HepG2 (cell line): ENCODE results near the gene ERBB4. TPM values are rescaled to one million over a fixed set of nuclear protein-coding genes. Genes with fewer than 3 reads are reported as not detected.

Experiments
- ATAC-seq: fragments of 200-7000 bp; cut with Tn5 transposase; 3 replicates; pipeline ENCODE4 v1.9.1; 2020; ENCODE audit warnings: mild to moderate bottlenecking, moderate library complexity
- BruUV-seq: library from RNA; stranded (reverse); fragments of 400-500 nt; replicated peaks from 2 replicates; lab custom pipeline; 2021; lab: Mats Ljungman, UMichigan
- CTCF ChIA-PET: fragments of 300-600 bp; formaldehyde crosslinking; extraction: SDS; loops from one replicate; lab custom pipeline; 2021; ENCODE audit warnings: low total read pairs, inconsistent platforms, low intra/inter-chr PET ratio; lab: Yijun Ruan, JAX
- POLR2A ChIA-PET: fragments of 350-600 bp; sonication (Branson Sonifier 250); formaldehyde crosslinking; loops from one replicate; lab custom pipeline; 2020; ENCODE audit warnings: antibody characterized with exemption, inconsistent platforms; lab: Yijun Ruan, JAX
- DNase-seq: peaks from one replicate; pipeline ENCODE4 v3.0.0-alpha.2; 2015; ENCODE audit warnings: low spot score
- FAIRE-seq: peaks from 3 replicates; lab custom pipeline; 2011; peaks lifted over from hg19 to GRCh38; lab: Jason Lieb, UNC
- H2AFZ ChIP-seq: one replicate; pipeline ENCODE4 v1.6.1; 2011; ENCODE audit warnings: low read length, inconsistent platforms
- H3K27ac ChIP-seq: fragments of 300-600 bp; 3 replicates; pipeline ENCODE4 v1.8.0; 2011; ENCODE audit warnings: mixed run types, mild to moderate bottlenecking, mixed read lengths, low read length, inconsistent platforms; ENCODE audit not compliant: insufficient read depth; ENCODE audit errors: extremely low read length
- H3K27me3 ChIP-seq, 2 experiments: fragments of 200-600 bp in 1 of 2; 2 replicates in 1 of 2; 3 replicates in 1 of 2; pipeline versions ENCODE4 v1.6.0 to v1.8.0; 2011; ENCODE audit warnings: low read length in 2 of 2, mild to moderate bottlenecking in 2 of 2, moderate library complexity in 2 of 2, inconsistent platforms in 1 of 2; ENCODE audit not compliant: insufficient read depth in 2 of 2, control insufficient read depth in 1 of 2
- H3K36me3 ChIP-seq, 2 experiments: fragments of 200-600 bp in 1 of 2; replicated peaks in 1 of 2; 2 replicates in 1 of 2; 3 replicates in 1 of 2; pipeline versions ENCODE4 v1.5.1 to v1.8.0; 2011; ENCODE audit warnings: low read length in 2 of 2, inconsistent platforms in 1 of 2; ENCODE audit not compliant: insufficient read depth in 2 of 2, control insufficient read depth in 1 of 2
- H3K4me1 ChIP-seq: 2 replicates; pipeline ENCODE4 v1.5.1; 2012; ENCODE audit warnings: low read length, inconsistent platforms; ENCODE audit not compliant: insufficient read depth
- H3K4me2 ChIP-seq: 2 replicates; pipeline ENCODE4 v1.6.0; 2011; ENCODE audit warnings: low read depth, low read length, inconsistent platforms
- H3K4me3 ChIP-seq, 3 experiments: fragments of 200-600 bp in 1 of 3; sonication (generic), shearing (Covaris generic) in 1 of 3; replicated peaks in 1 of 3; 2 replicates each; pipeline ENCODE4 v1.5.1; 2011 to 2016; ENCODE audit warnings: low read length in 3 of 3, inconsistent platforms in 2 of 3, low read depth in 2 of 3, mild to moderate bottlenecking in 2 of 3, control low read depth in 1 of 3, mixed read lengths in 1 of 3; ENCODE audit not compliant: insufficient read depth in 1 of 3
- H3K79me2 ChIP-seq: one replicate; pipeline ENCODE4 v1.6.1; 2011; ENCODE audit warnings: low read length, inconsistent platforms; ENCODE audit not compliant: insufficient read depth
- H3K9ac ChIP-seq: 2 replicates; pipeline ENCODE4 v1.6.0; 2011; ENCODE audit warnings: mild to moderate bottlenecking, low read depth, low read length, inconsistent platforms; ENCODE audit not compliant: insufficient read depth
- H3K9me3 ChIP-seq: 2 replicates; pipeline ENCODE4 v1.5.1; 2012; ENCODE audit warnings: mild to moderate bottlenecking, low read length
- H4K20me1 ChIP-seq: 2 replicates; pipeline ENCODE4 v1.6.0; 2011; ENCODE audit warnings: inconsistent platforms, mild to moderate bottlenecking, low read length, moderate library complexity; ENCODE audit not compliant: insufficient read depth
- ELF3 ChIP-seq: IDR thresholded peaks from 2 replicates; pipeline ENCODE4 v1.6.1; 2016; ENCODE audit warnings: missing genetic modification reagents, missing compliant biosample characterization
- FOSL2 ChIP-seq: sonication (generic); formaldehyde crosslinking; IDR thresholded peaks from 2 replicates; pipeline ENCODE4 v1.4.0; 2020; ENCODE audit warnings: missing genetic modification reagents
- HHEX ChIP-seq: IDR thresholded peaks from 2 replicates; pipeline ENCODE4 v1.6.1; 2016; ENCODE audit warnings: control low read depth
- MAFF ChIP-seq: IDR thresholded peaks from 2 replicates; pipeline ENCODE4 v1.6.1; 2011; ENCODE audit warnings: low read depth, low read length, improper control_type of control experiment
- MAFK ChIP-seq, 2 experiments: IDR thresholded peaks in 1 of 2; conservative IDR thresholded peaks in 1 of 2; 2 replicates each; pipeline ENCODE4 v1.6.1; 2011; ENCODE audit warnings: improper control_type of control experiment in 2 of 2, low read length in 2 of 2
- PCBP2 ChIP-seq: fragments of 200-400 bp; formaldehyde crosslinking; optimal IDR thresholded peaks from 2 replicates; pipeline ENCODE3; 2018; ENCODE audit warnings: low read length, low read depth; ENCODE audit not compliant: poor library complexity, severe bottlenecking
- PHF21A ChIP-seq: sonication (generic); formaldehyde crosslinking; IDR thresholded peaks from 2 replicates; pipeline ENCODE4 v1.5.0; 2020; ENCODE audit warnings: mild to moderate bottlenecking, missing genetic modification reagents
- POLR2A ChIP-seq, 2 experiments: IDR thresholded peaks; 2 replicates each; pipeline ENCODE4 v1.6.1; 2011; ENCODE audit warnings: low read depth in 2 of 2, low read length in 2 of 2, mild to moderate bottlenecking in 1 of 2, moderate library complexity in 1 of 2; ENCODE audit not compliant: insufficient read depth in 1 of 2
- ZBTB1 ChIP-seq: sonication (generic); formaldehyde crosslinking; IDR thresholded peaks from 2 replicates; pipeline ENCODE4 v1.4.0; 2020; ENCODE audit warnings: missing genetic modification reagents, borderline replicate concordance
- ZNF432 ChIP-seq: sonication (generic); formaldehyde crosslinking; IDR thresholded peaks from 2 replicates; pipeline ENCODE4 v1.5.0; 2020; ENCODE audit warnings: missing genetic modification reagents, mild to moderate bottlenecking, borderline replicate concordance
- ZNF513 ChIP-seq: sonication (generic); formaldehyde crosslinking; conservative IDR thresholded peaks from 2 replicates; pipeline ENCODE4 v1.5.0; 2020; ENCODE audit warnings: missing genetic modification reagents
- ZNF570 ChIP-seq: sonication (generic); formaldehyde crosslinking; IDR thresholded peaks from 2 replicates; pipeline ENCODE4 v1.4.0; 2020; ENCODE audit warnings: mild to moderate bottlenecking, missing genetic modification reagents, borderline replicate concordance
- ZNF792 ChIP-seq: IDR thresholded peaks from 2 replicates; pipeline ENCODE4 v1.6.1; 2016
- WGBS: methylation state at CpG from one replicate; pipeline ENCODE4 v1.1.6; 2017; ENCODE audit warnings: low lambda C conversion rate; 5-methylcytosine and 5-hydroxymethylcytosine counted together
- in situ Hi-C: cut with HindIII; loops from 2 replicates; pipeline ENCODE4 v1.10.0; 2017; ENCODE audit warnings: low pct_unique_long_range_greater_than_20kb; ENCODE audit not compliant: extremely low pct_ligation_motif_present
- intact Hi-C: fragments of 100-400 bp; cut with micrococcal nuclease; formaldehyde crosslinking; loops from one replicate; pipeline ENCODE4 v1.10.0; 2022; ENCODE audit not compliant: unreplicated experiment
- polyA plus RNA-seq, 8 experiments: library from polyadenylated mRNA; depleted of rRNA in 3 of 8; stranded (reverse) in 7 of 8; unstranded in 1 of 8; fragments of >200 nt; fragmentation: Illumina TruSeq in 4 of 8; extraction: Trizol in 4 of 8; gene quantifications; 2 replicates each; pipeline versions ENCODE4 v1.2.1 to v1.2.3, GENCODE V29; 2011 to 2016; ENCODE audit warnings: low read depth in 4 of 8, missing spikeins in 1 of 8, mixed read lengths in 1 of 8; ENCODE audit not compliant: insufficient read depth in 1 of 8
- total RNA-seq, 5 experiments: library from RNA; depleted of rRNA; stranded (reverse); fragments of >200 nt; fragmentation: Illumina TruSeq; extraction: Trizol; gene quantifications; 2 replicates each; pipeline ENCODE4 v1.2.3, GENCODE V29; 2016; ENCODE audit warnings: low read depth in 1 of 5

Gene ERBB4
- total and polyA plus RNA-seq, 2 of the 13 experiments (the other 11 are each of a cell fraction or from before 2014, with no cell fraction given), result not detected

- no peak for ATAC-seq
- Histone ChIP-seq H3K36me3 (no peaks in the 10 kb centered on the region), H4K20me1 (no peaks in the 10 kb centered on the region), H3K27me3 (no peaks in the 10 kb centered on the region), H2AFZ (no peak overlapping the region), H3K79me2 (no peaks in the 10 kb centered on the region), H3K4me1 (no peaks in the 10 kb centered on the region), H3K9ac (no peak overlapping the region), H3K4me2 (no peak overlapping the region), H3K9me3 (peaks cover 4% of the 10 kb centered on the region; the same call in 1 of the 2 replicates), H3K4me3 (no peak overlapping the region), H3K27ac (no peak overlapping the region)
- DNase-seq, result no peak
- FAIRE-seq, result no peak
- CTCF ChIA-PET, result no interaction called here
- POLR2A ChIA-PET, result no interaction called here
- in situ Hi-C loops, result no loop called here
- no TSS peak for BruUV-seq
- intact Hi-C loops, result no loop called here
- TF ChIP-seq PCBP2 (no peak), ZNF432 (CRISPR knock-in tag) (no peak), POLR2A (IDR thresholded peaks at IDR 0.05; ENCODE audit: insufficient read depth in 1 of 2, low read depth in 2 of 2, low read length in 2 of 2) (no peak), ZNF570 (CRISPR knock-in tag) (no peak), FOSL2 (CRISPR knock-in tag) (no peak), MAFK (conservative IDR thresholded peaks at IDR 0.05 in 1 of 2, IDR thresholded peaks at IDR 0.05 in 1 of 2; ENCODE audit: low read length in 2 of 2) (peak; percentile 38 to 65), ZNF513 (CRISPR knock-in tag) (no peak), MAFF (peak; percentile 52)
These were observed 1121.1 kb downstream of the ERBB4 start for GRCh38 chr2:211417544-211417943.

GRCh38 chr2:211416373-211416772, 1122.2 kb downstream of the ERBB4 start:
- DNase-seq, result no peak
- POLR2A ChIA-PET, result no interaction called here
- no peak for FAIRE-seq

More at GRCh38 chr2:211416373-211416772, 1122.2 kb downstream of the ERBB4 start:
- Histone ChIP-seq H3K79me2 (no peaks in the 10 kb centered on the region), H3K4me1 (no peaks in the 10 kb centered on the region), H3K27ac (no peak overlapping the region), H3K4me2 (no peak overlapping the region), H2AFZ (no peak overlapping the region)
- CTCF ChIA-PET, result no interaction called here
- in situ Hi-C loops, result no loop called here
- no TSS peak for BruUV-seq
- no peak for TF ChIP-seq ZBTB1 (CRISPR knock-in tag)
- no peak for TF ChIP-seq ELF3 (CRISPR knock-in tag)
- TF ChIP-seq PHF21A (CRISPR knock-in tag), result no peak
- peak; percentile 87 for TF ChIP-seq ZNF792
- no peak for TF ChIP-seq HHEX
- TF ChIP-seq, all 625 proteins: peak for 1
- WGBS, result 11% methylated on average over 2 of the region's 2 CpGs
- Histone ChIP-seq H3K9ac (no peak overlapping the region), H4K20me1 (no peaks in the 10 kb centered on the region), H3K9me3 (peaks cover 4% of the 10 kb centered on the region; the same call in 1 of the 2 replicates), H3K36me3 (no peaks in the 10 kb centered on the region), H3K4me3 (no peak overlapping the region), H3K27me3 (no peaks in the 10 kb centered on the region)
- intact Hi-C loops, result no loop called here
- ATAC-seq, result no peak
